NT2/D1 (cell line): ENCODE data around the gene ROBO2.

Source experiments
- SUZ12 ChIP-seq: IDR thresholded peaks from 2 replicates; pipeline ENCODE4 v1.6.1; 2011; ENCODE audit not compliant: insufficient read length, insufficient read depth; ENCODE audit errors: extremely low read depth
- YY1 ChIP-seq: IDR thresholded peaks from 2 replicates; pipeline ENCODE4 v1.6.1; 2011; ENCODE audit not compliant: insufficient read length, insufficient read depth
- ZNF274 ChIP-seq: IDR thresholded peaks from 2 replicates; pipeline ENCODE4 v1.6.1; 2011; ENCODE audit warnings: mild to moderate bottlenecking, low read depth, low read length

- no peak for TF ChIP-seq ZNF274
- no peak for TF ChIP-seq YY1
- TF ChIP-seq SUZ12: no peak
Measured at GRCh38 chr3:77236118-77236517, 196.2 kb downstream of the ROBO2 start.
